Mucosa of gallbladder (tissue), 1 donor: ENCODE data around the gene FZD1. TPM values are rescaled to one million over a fixed set of nuclear protein-coding genes. Genes with fewer than 3 reads are reported as not detected.
A peak's percentile ranks its signal among the peaks of the same experiment; 100 is the strongest.
"Not testable (repeated sequence)": the region's sequence is repeated elsewhere in the genome, so short reads cannot be mapped to it uniquely, and the experiment has no call there.

Experiments used
- DNase-seq: peaks from one replicate; pipeline ENCODE4 v3.0.0-alpha.2; 2020; ENCODE audit warnings: low spot score
- total RNA-seq: library from RNA; stranded (reverse); gene quantifications from one replicate; pipeline ENCODE4 v1.2.1, GENCODE V29; 2021
- donor health status: DM: no; HTN: no; CAD: no.

The FZD1 gene
- total RNA-seq, 1 donor from 2014 or later = 20.3 TPM

GRCh38 chr7:91297939-91298338, 33.7 kb downstream of the FZD1 start:
- DNase-seq = no peak

- DNase-seq = peak; percentile 28
Observed at GRCh38 chr7:91299952-91300775, 35.9 kb downstream of the FZD1 start.

GRCh38 chr7:91302794-91303193, 38.6 kb downstream of the FZD1 start:
- no peak for DNase-seq

- DNase-seq = no peak
Observed at GRCh38 chr7:91306266-91306665, 42.0 kb downstream of the FZD1 start.

- DNase-seq = no peak
Observed at GRCh38 chr7:91307467-91307866, 43.2 kb downstream of the FZD1 start.

GRCh38 chr7:91308191-91308590, 44.0 kb downstream of the FZD1 start:
- not testable (repeated sequence) for DNase-seq

GRCh38 chr7:91310830-91311460, 46.7 kb downstream of the FZD1 start:
- DNase-seq = no peak

GRCh38 chr7:91311839-91312238, 47.6 kb downstream of the FZD1 start:
- DNase-seq = no peak

GRCh38 chr7:91313113-91313512, 48.9 kb downstream of the FZD1 start:
- no peak for DNase-seq

GRCh38 chr7:91314591-91315323, 50.5 kb downstream of the FZD1 start:
- DNase-seq = no peak

GRCh38 chr7:91316426-91316825, 52.2 kb downstream of the FZD1 start:
- no peak for DNase-seq

GRCh38 chr7:91319351-91319750, 55.1 kb downstream of the FZD1 start:
- no peak for DNase-seq

- DNase-seq = no peak
Observed at GRCh38 chr7:91320366-91321078, 56.3 kb downstream of the FZD1 start.
